K562 (cell line): Measurements from ENCODE around the gene TMEM229B. TPM values are rescaled to one million over a fixed set of nuclear protein-coding genes. Genes with fewer than 3 reads are reported as not detected.

Experiments used
- ATAC-seq: fragments of 200-7000 bp; cut with Tn5 transposase; 3 replicates; pipeline ENCODE4 v1.9.1; 2020; ENCODE audit warnings: moderate library complexity
- BruUV-seq: library from RNA; stranded (reverse); fragments of 400-500 nt; replicated peaks from 2 replicates; lab custom pipeline; 2021; lab: Mats Ljungman, UMichigan
- CTCF ChIA-PET: fragments of 300-600 bp; formaldehyde crosslinking; extraction: SDS; loops from one replicate; lab custom pipeline; 2021; ENCODE audit warnings: low intra/inter-chr PET ratio; lab: Yijun Ruan, JAX
- POLR2A ChIA-PET: fragments of 300-600, 350-650 bp; sonication (Branson Sonifier 250); formaldehyde crosslinking; extraction: SDS; loops from one replicate; lab custom pipeline; 2021; ENCODE audit warnings: antibody characterized with exemption, inconsistent platforms; lab: Yijun Ruan, JAX
- DNase-seq, 4 experiments: peaks; one replicate each; pipeline versions ENCODE4 v3.0.0 to v3.0.0-alpha.2; 2011 to 2018; ENCODE audit warnings: low spot score in 3 of 4, mixed read lengths in 3 of 4; ENCODE audit errors: extremely low read depth in 1 of 4
- FAIRE-seq: peaks from 2 replicates; lab custom pipeline; 2011; peaks lifted over from hg19 to GRCh38; lab: Jason Lieb, UNC
- H2AFZ ChIP-seq: 2 replicates; pipeline ENCODE4 v1.6.0; 2011; ENCODE audit warnings: low read depth, low read length, control low read depth, inconsistent platforms
- H3K27ac ChIP-seq: fragments of 200-600 bp; 3 replicates; pipeline ENCODE4 v1.8.0; 2011; ENCODE audit warnings: low read depth, mild to moderate bottlenecking, control low read depth, inconsistent platforms, low read length, moderate library complexity, mixed read lengths; ENCODE audit errors: extremely low read depth
- H3K27me3 ChIP-seq, 2 experiments: fragments of 300-600 bp in 1 of 2; 2 replicates in 1 of 2; 3 replicates in 1 of 2; pipeline versions ENCODE4 v1.6.0 to v1.8.0; 2011; ENCODE audit warnings: inconsistent platforms in 2 of 2, low read length in 2 of 2, mild to moderate bottlenecking in 1 of 2, mixed read lengths in 1 of 2, moderate library complexity in 1 of 2; ENCODE audit not compliant: control insufficient read depth in 2 of 2, insufficient read depth in 2 of 2
- H3K36me3 ChIP-seq: fragments of 300-600 bp; 3 replicates; pipeline ENCODE4 v1.8.0; 2011; ENCODE audit warnings: mild to moderate bottlenecking, low read length, inconsistent platforms; ENCODE audit not compliant: control insufficient read depth, insufficient read depth
- H3K4me1 ChIP-seq, 2 experiments: fragments of 200-600 bp in 1 of 2; replicated peaks in 1 of 2; 2 replicates in 1 of 2; 3 replicates in 1 of 2; pipeline versions ENCODE4 v1.5.1 to v1.8.0; 2011; ENCODE audit warnings: inconsistent platforms in 2 of 2, low read length in 2 of 2, mild to moderate bottlenecking in 1 of 2, mixed read lengths in 1 of 2, moderate library complexity in 1 of 2; ENCODE audit not compliant: control insufficient read depth in 2 of 2, insufficient read depth in 2 of 2
- H3K4me2 ChIP-seq: 2 replicates; pipeline ENCODE4 v1.6.1; 2011; ENCODE audit warnings: low read length, control low read depth, inconsistent platforms, mixed read lengths; ENCODE audit not compliant: insufficient read depth
- H3K4me3 ChIP-seq: fragments of 200-600 bp; sonication (generic), shearing (Covaris generic); 2 replicates; pipeline ENCODE4 v1.5.1; 2016; ENCODE audit warnings: control low read depth, inconsistent platforms
- H3K79me2 ChIP-seq: fragments of 200-600 bp; 3 replicates; pipeline ENCODE4 v1.8.0; 2011; ENCODE audit warnings: low read length, inconsistent platforms; ENCODE audit not compliant: control insufficient read depth, insufficient read depth
- H3K9ac ChIP-seq, 2 experiments: 2 replicates each; pipeline versions ENCODE4 v1.6.0 to v1.6.1; 2011; ENCODE audit warnings: low read depth in 2 of 2, low read length in 2 of 2, control low read depth in 1 of 2, inconsistent platforms in 1 of 2, mild to moderate bottlenecking in 1 of 2, mixed read lengths in 1 of 2; ENCODE audit not compliant: insufficient read depth in 1 of 2
- H3K9me1 ChIP-seq: one replicate; pipeline ENCODE4 v1.6.0; 2011; ENCODE audit warnings: inconsistent platforms, mild to moderate bottlenecking, low read length, moderate library complexity; ENCODE audit not compliant: control insufficient read depth, insufficient read depth
- H3K9me3 ChIP-seq: replicated peaks from 2 replicates; pipeline ENCODE4 v1.5.1; 2011; ENCODE audit warnings: low read depth, low read length, inconsistent platforms; ENCODE audit not compliant: control insufficient read depth, insufficient read depth
- H4K20me1 ChIP-seq: replicated peaks from 2 replicates; pipeline ENCODE4 v1.6.1; 2011; ENCODE audit warnings: low read length, inconsistent platforms, mixed read lengths; ENCODE audit not compliant: control insufficient read depth, insufficient read depth
- CBX8 ChIP-seq: fragments of 200-600 bp; sonication (generic); IDR thresholded peaks from 2 replicates; pipeline ENCODE4 v1.6.1; 2012; ENCODE audit warnings: borderline replicate concordance, mixed run types, low read depth, mild to moderate bottlenecking, moderate library complexity, mixed read lengths, low read length, control low read depth, inconsistent platforms; ENCODE audit not compliant: poor library complexity, severe bottlenecking; ENCODE audit errors: extremely low read depth
- ESRRA ChIP-seq: fragments of 450-650 bp; IDR thresholded peaks from 2 replicates; pipeline ENCODE4 v1.6.1; 2014; ENCODE audit warnings: low read depth, mild to moderate bottlenecking, moderate library complexity, borderline replicate concordance
- NFIC ChIP-seq: fragments of 450-650 bp; IDR thresholded peaks from 2 replicates; pipeline ENCODE4 v1.6.1; 2017; ENCODE audit warnings: mild to moderate bottlenecking, inconsistent platforms
- NR2F6 ChIP-seq: fragments of 450-650 bp; formaldehyde crosslinking; IDR thresholded peaks from 2 replicates; pipeline ENCODE4 v1.4.0; 2020; ENCODE audit warnings: mild to moderate bottlenecking
- SMAD4 ChIP-seq: fragments of 250-450 bp; sonication (Bioruptor Pico); conservative IDR thresholded peaks from 2 replicates; pipeline ENCODE4 v1.8.0; 2021; ENCODE audit warnings: inconsistent platforms, mild to moderate bottlenecking, moderate library complexity
- XRCC3 ChIP-seq: fragments of 450-650 bp; IDR thresholded peaks from 2 replicates; pipeline ENCODE4 v1.6.1; 2017; ENCODE audit warnings: mild to moderate bottlenecking, moderate library complexity
- ZNF75A ChIP-seq: fragments of 450-650 bp; formaldehyde crosslinking; IDR thresholded peaks from 2 replicates; pipeline ENCODE4 v1.4.0; 2020; ENCODE audit warnings: mild to moderate bottlenecking
- WGBS: fragments of 100-300 bp; shearing (Covaris generic); methylation state at CpG from one replicate; pipeline ENCODE4 v1.1.6; 2016; ENCODE audit warnings: low coverage, mixed read lengths; ENCODE audit not compliant: insufficient coverage; ENCODE audit errors: missing lambda C conversion rate; 5-methylcytosine and 5-hydroxymethylcytosine counted together
- in situ Hi-C: fragments of 300-500 bp; cut with MboI; formaldehyde crosslinking; loops from 4 replicates; pipeline ENCODE4 v1.15.0; 2018; ENCODE audit warnings: inconsistent platforms, mixed read lengths
- intact Hi-C: fragments of 100-400 bp; cut with micrococcal nuclease; formaldehyde crosslinking; loops from 2 replicates; pipeline ENCODE4 v1.14.2; 2022
- polyA plus RNA-seq, 8 experiments: library from polyadenylated mRNA; depleted of rRNA in 4 of 8; stranded (reverse) in 5 of 8; unstranded in 3 of 8; fragments of >200 nt; fragmentation: Nextera tagmentation in 2 of 8; fragmentation: Illumina TruSeq in 1 of 8; extraction: Ambion mirVana in 2 of 8; extraction: Trizol in 1 of 8; gene quantifications; 2 replicates each; pipeline versions ENCODE4 v1.2.1 to v1.2.3, GENCODE V29; 2011 to 2014; ENCODE audit warnings: inconsistent platforms in 1 of 8, missing spikeins in 1 of 8
- total RNA-seq, 7 experiments: library from RNA; depleted of rRNA in 6 of 7; stranded (reverse); fragments of >200 nt in 6 of 7; fragmentation: Illumina TruSeq in 2 of 7; extraction: Trizol in 2 of 7; gene quantifications; 2 replicates each; pipeline versions ENCODE4 v1.2.1 to v1.2.3, GENCODE V29; 2011 to 2021; ENCODE audit warnings: low replicate concordance in 1 of 7
- TF ChIP-seq, protein P1 (sequence below): fragments of 450-650 bp; IDR thresholded peaks from 2 replicates; pipeline ENCODE4 v1.6.1; 2016; ENCODE audit warnings: mild to moderate bottlenecking

Gene TMEM229B
- total and polyA plus RNA-seq, 9 of the 15 experiments (the other 6 are each of a cell fraction or from before 2014, with no cell fraction given), result not detected

DNA sequence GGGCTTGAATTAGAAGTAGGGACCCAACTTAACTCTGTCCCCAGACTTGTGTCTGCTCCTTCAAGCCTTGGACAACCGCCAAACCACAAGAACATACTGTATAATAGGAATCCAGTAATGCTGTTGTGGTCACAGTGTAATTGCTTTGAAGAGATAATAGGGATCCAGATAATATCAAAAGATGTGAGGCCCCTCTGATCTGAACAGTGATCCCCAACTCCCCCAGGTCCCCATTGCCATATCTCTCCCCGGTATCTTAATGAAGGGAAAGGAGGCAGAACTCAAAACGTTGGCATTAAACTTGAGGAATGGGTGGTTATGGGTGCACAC lies 36.1 kb upstream of the TMEM229B start:
- intact Hi-C loops, result no loop called here
- peak in 1 of 4 experiments; percentile 29 for DNase-seq

More for the DNA sequence above, 36.1 kb upstream of the TMEM229B start:
- Histone ChIP-seq H3K27me3 (peaks cover 6 to 23% of the 10 kb centered on the region in 2 experiments; a peak in 3 of 5 replicates), H3K27ac (no peak overlapping the region), H3K4me1 (no peaks in the 10 kb centered on the region; a peak in 1 of 5 replicates), H3K4me2 (no peak overlapping the region), H3K4me3 (no peak overlapping the region)
- POLR2A ChIA-PET, result no interaction called here
- no peak for FAIRE-seq
- no peak for TF ChIP-seq ZNF75A
- TF ChIP-seq XRCC3, result no peak
- TF ChIP-seq SMAD4 (CRISPR knock-in tag), result no peak
- TF ChIP-seq ESRRA, result peak; percentile 71; the same call in 1 of the 2 replicates
- TF ChIP-seq, protein P1, sequence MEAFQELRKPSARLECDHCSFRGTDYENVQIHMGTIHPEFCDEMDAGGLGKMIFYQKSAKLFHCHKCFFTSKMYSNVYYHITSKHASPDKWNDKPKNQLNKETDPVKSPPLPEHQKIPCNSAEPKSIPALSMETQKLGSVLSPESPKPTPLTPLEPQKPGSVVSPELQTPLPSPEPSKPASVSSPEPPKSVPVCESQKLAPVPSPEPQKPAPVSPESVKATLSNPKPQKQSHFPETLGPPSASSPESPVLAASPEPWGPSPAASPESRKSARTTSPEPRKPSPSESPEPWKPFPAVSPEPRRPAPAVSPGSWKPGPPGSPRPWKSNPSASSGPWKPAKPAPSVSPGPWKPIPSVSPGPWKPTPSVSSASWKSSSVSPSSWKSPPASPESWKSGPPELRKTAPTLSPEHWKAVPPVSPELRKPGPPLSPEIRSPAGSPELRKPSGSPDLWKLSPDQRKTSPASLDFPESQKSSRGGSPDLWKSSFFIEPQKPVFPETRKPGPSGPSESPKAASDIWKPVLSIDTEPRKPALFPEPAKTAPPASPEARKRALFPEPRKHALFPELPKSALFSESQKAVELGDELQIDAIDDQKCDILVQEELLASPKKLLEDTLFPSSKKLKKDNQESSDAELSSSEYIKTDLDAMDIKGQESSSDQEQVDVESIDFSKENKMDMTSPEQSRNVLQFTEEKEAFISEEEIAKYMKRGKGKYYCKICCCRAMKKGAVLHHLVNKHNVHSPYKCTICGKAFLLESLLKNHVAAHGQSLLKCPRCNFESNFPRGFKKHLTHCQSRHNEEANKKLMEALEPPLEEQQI, result no peak
- TF ChIP-seq NFIC, result peak; percentile 58; the same call in 1 of the 2 replicates
- TF ChIP-seq NR2F6 (CRISPR knock-in tag), result no peak
- TF ChIP-seq CBX8, result no peak
- TF ChIP-seq, all 486 proteins: peak for 2
- CTCF ChIA-PET, result no interaction called here
- Histone ChIP-seq H4K20me1 (no peaks in the 10 kb centered on the region), H2AFZ (no peak overlapping the region), H3K9me1 (no peaks in the 10 kb centered on the region), H3K9me3 (no peaks in the 10 kb centered on the region), H3K79me2 (no peaks in the 10 kb centered on the region), H3K9ac (no peak overlapping the region), H3K36me3 (no peaks in the 10 kb centered on the region)
- WGBS, result 0% methylated on average over 3 of the region's 3 CpGs
- ATAC-seq, result no peak
- in situ Hi-C loops, result no loop called here
- no TSS peak for BruUV-seq
